Large intestine (tissue), 3 donors: ENCODE data around the gene BCAS3. TPM values are rescaled to one million over a fixed set of nuclear protein-coding genes. Genes with fewer than 3 reads are reported as not detected.
"Not testable (repeated sequence)": the region's sequence is repeated elsewhere in the genome, so short reads cannot be mapped to it uniquely, and the experiment has no call there.

Experiments used
- DNase-seq, 2 donors: peaks; one replicate each; pipeline versions ENCODE4 v3.0.0 to v3.0.0-alpha.2; 2013
- H3K27ac ChIP-seq: one replicate; pipeline ENCODE4 v1.5.1; 2013; ENCODE audit warnings: low read length
- H3K27me3 ChIP-seq: 2 replicates; pipeline ENCODE4 v1.6.1; 2013; ENCODE audit warnings: low read length; ENCODE audit not compliant: control insufficient read depth, insufficient read depth
- H3K36me3 ChIP-seq: 2 replicates; pipeline ENCODE4 v1.6.1; 2013; ENCODE audit warnings: low read length; ENCODE audit not compliant: control insufficient read depth, insufficient read depth
- H3K4me1 ChIP-seq: one replicate; pipeline ENCODE4 v1.6.1; 2013; ENCODE audit warnings: low read length; ENCODE audit not compliant: control insufficient read depth, insufficient read depth
- H3K4me3 ChIP-seq: one replicate; pipeline ENCODE4 v1.5.1; 2013; ENCODE audit warnings: low read length
- H3K9me3 ChIP-seq: one replicate; pipeline ENCODE4 v1.6.1; 2013; ENCODE audit warnings: mild to moderate bottlenecking, low read depth, low read length, moderate library complexity; ENCODE audit not compliant: control insufficient read depth
- WGBS: methylation state at CpG from one replicate; pipeline ENCODE4 v1.1.5; 2013; ENCODE audit warnings: low lambda C conversion rate; ENCODE audit not compliant: insufficient coverage; 5-methylcytosine and 5-hydroxymethylcytosine counted together
- polyA plus RNA-seq: library from polyadenylated mRNA; unstranded; fragments of 120-200 nt; gene quantifications from one replicate; pipeline ENCODE4 v1.2.1, GENCODE V29; 2013

The BCAS3 gene
- polyA plus RNA-seq, 1 donor, result 9.7 TPM

DNA sequence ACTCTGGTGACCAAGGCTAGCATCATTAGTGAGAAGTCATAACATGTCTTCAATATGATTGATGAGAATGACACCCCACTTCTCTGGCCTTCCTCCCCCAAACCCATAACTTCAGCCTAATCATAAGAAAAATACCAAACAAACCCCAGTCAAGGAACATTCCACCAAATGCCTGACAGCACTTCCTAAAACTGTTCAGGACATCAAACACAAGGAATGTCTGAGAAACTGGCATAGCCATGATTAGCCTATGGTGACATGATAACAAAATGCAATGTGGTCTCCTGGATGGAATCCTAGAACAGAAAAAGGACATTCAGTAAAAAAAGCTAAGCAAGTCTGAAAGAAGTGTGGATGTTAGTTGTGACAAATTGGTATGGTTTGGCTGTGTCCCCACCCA lies 749.9 kb downstream of the BCAS3 start:
- no peak overlapping the region for H3K27ac ChIP-seq
- H3K4me3 ChIP-seq, result no peak overlapping the region
- no peaks in the 10 kb centered on the region for H3K27me3 ChIP-seq
- H3K9me3 ChIP-seq, result no peaks in the 10 kb centered on the region
- H3K36me3 ChIP-seq, result no peaks in the 10 kb centered on the region
- peaks cover 4% of the 10 kb centered on the region for H3K4me1 ChIP-seq
- no peak for DNase-seq

DNA sequence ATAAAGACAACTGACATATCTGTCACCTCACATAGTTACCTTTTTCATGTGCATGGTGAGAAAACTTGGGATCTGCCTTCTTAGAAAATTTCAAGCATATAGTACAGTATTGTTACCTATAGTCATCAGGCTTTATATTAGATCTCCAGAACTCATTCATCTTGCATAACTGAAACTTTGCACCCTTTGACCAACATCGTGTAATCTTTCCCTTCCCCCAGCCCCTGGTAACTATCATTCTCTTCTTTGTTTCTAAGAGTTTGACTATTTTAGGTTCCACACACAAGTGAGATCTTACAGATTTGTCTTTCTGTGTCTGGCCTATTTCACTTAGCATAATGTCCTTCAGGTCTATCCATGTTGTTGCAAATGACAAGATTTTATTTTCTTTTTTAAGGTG lies 751.6 kb downstream of the BCAS3 start:
- peak in 1 of 2 donors; percentile 48 for DNase-seq
- Histone ChIP-seq H3K36me3 (no peaks in the 10 kb centered on the region), H3K4me1 (peaks cover 4% of the 10 kb centered on the region), H3K9me3 (no peaks in the 10 kb centered on the region), H3K27me3 (no peaks in the 10 kb centered on the region), H3K4me3 (no peak overlapping the region), H3K27ac (no peak overlapping the region)
- no CpG with 5 or more reads among the region's 1 CpG for WGBS

- H3K4me3 ChIP-seq, H3K27me3 ChIP-seq, H3K36me3 ChIP-seq, DNase-seq, H3K4me1 ChIP-seq, H3K27ac ChIP-seq, H3K9me3 ChIP-seq: not testable (repeated sequence)
- WGBS, result 90% methylated on average over 3 of the region's 6 CpGs
Measured at GRCh38 chr17:61429831-61430230, 752.2 kb downstream of the BCAS3 start.

DNA sequence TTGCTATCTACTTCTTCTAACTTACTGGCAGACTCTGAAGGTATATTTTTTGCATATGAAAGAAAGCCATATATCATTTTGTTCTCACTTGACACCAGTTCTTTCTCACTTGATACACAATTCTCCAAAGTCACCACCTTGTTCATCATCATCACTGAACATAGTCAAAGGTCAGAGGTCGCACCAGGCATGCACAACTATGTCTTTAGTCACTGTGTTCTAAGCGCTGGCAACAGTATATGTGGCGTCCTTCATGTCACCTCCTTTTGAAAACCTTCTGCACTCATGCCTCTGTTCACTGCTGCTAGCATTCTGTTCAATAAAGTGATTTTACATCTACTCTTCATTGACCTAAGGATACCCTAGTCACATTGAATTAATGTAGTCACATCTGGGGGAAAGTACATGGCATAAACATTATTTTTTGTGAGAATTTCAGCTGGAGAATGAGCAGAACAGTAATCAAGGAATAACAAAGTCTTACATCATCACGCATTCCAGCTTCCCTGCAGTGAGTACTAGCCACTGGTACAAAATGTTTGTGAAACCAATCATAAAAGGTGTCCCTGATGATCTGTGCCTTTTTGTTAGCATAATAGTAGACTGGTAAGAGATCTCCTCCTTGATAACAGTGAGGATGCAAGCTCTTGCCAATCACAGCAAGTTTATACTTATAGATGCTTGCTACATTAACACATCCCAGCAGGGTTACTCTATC lies 754.1 kb downstream of the BCAS3 start:
- Histone ChIP-seq H3K4me3 (no peak overlapping the region), H3K36me3 (no peaks in the 10 kb centered on the region), H3K27me3 (no peaks in the 10 kb centered on the region), H3K4me1 (peaks cover 4% of the 10 kb centered on the region), H3K9me3 (peaks cover under 1% of the 10 kb centered on the region), H3K27ac (no peak overlapping the region)
- DNase-seq, result no peak
- 100% methylated on average over 1 of the region's 4 CpGs for WGBS

DNA sequence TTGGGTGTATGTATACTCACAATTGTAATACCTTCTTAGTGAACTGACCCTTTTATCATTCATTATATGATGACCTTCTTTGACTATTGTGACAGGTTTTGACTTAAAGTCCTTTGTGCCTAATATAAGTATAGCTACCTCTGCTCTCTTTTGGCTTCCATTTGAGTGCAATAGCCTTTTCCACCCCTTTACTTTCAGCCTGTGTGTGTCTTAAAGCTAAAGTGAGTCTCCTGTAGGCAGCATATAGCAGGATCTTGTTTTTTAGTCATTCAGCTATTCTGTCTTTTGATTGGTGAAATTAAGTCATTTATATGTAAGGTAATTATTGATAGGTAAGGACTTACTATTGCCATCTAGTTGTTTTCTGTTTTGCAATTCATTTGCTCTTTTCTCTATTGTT lies 758.6 kb downstream of the BCAS3 start:
- peaks cover 4% of the 10 kb centered on the region for H3K9me3 ChIP-seq
- no peak overlapping the region for H3K4me3 ChIP-seq
- no peaks in the 10 kb centered on the region for H3K27me3 ChIP-seq
- DNase-seq, result no peak
- H3K4me1 ChIP-seq, result no peaks in the 10 kb centered on the region
- H3K27ac ChIP-seq, result no peak overlapping the region
- no peaks in the 10 kb centered on the region for H3K36me3 ChIP-seq

DNA sequence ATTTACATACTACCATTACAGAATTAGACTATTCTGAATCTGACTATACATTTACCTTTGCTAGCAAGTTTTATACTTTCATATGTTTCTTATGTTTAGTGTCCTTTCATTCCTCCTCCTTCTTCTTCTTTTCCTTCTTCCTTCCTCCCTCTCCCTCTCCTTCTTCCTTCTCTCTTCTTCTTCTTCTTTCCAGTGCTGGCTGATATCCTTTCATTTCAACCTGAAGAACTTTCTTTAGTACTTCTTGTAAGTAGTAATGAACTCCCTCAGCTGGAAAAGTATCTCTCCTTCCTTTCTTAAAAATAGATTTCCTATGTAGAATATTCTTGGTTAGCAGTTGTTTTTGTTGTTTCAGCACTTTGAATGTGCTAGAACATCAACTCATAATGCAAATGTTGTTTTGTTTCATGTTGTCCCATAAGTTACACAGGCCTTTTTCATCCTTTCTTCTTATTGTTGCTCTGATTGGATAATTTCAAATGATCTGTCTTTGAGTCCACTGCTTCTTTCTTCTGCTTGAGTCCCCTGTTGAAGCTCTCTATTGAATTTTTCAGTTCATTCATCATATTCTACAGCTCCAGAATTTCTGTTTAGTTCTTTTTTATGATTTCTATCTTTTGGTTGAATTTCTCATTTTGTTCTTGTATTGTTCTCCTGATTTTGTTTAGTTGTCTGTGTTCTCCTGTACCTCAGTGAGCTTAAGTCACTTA lies 759.5 kb downstream of the BCAS3 start:
- no peaks in the 10 kb centered on the region for H3K27me3 ChIP-seq
- H3K9me3 ChIP-seq, result peaks cover 4% of the 10 kb centered on the region
- no peak overlapping the region for H3K4me3 ChIP-seq
- no peak overlapping the region for H3K27ac ChIP-seq
- peaks cover 3% of the 10 kb centered on the region for H3K4me1 ChIP-seq
- no peaks in the 10 kb centered on the region for H3K36me3 ChIP-seq
- no peak for DNase-seq

GRCh38 chr17:61440697-61441096 lies 763.0 kb downstream of the BCAS3 start:
- Histone ChIP-seq H3K36me3 (no peaks in the 10 kb centered on the region), H3K27me3 (no peaks in the 10 kb centered on the region)
- DNase-seq, result no peak

GRCh38 chr17:61441507-61441906 lies 763.9 kb downstream of the BCAS3 start:
- not testable (repeated sequence) for DNase-seq, H3K36me3 ChIP-seq, H3K27ac ChIP-seq, H3K9me3 ChIP-seq, H3K4me3 ChIP-seq, H3K27me3 ChIP-seq
- no CpG with 5 or more reads among the region's 6 CpGs for WGBS
- H3K4me1 ChIP-seq, result peaks cover 23% of the 10 kb centered on the region

More at GRCh38 chr17:61440697-61441096, 763.0 kb downstream of the BCAS3 start:
- Histone ChIP-seq H3K27ac (no peak overlapping the region), H3K4me1 (peaks cover 21% of the 10 kb centered on the region), H3K4me3 (no peak overlapping the region), H3K9me3 (peaks cover 4% of the 10 kb centered on the region)

DNA sequence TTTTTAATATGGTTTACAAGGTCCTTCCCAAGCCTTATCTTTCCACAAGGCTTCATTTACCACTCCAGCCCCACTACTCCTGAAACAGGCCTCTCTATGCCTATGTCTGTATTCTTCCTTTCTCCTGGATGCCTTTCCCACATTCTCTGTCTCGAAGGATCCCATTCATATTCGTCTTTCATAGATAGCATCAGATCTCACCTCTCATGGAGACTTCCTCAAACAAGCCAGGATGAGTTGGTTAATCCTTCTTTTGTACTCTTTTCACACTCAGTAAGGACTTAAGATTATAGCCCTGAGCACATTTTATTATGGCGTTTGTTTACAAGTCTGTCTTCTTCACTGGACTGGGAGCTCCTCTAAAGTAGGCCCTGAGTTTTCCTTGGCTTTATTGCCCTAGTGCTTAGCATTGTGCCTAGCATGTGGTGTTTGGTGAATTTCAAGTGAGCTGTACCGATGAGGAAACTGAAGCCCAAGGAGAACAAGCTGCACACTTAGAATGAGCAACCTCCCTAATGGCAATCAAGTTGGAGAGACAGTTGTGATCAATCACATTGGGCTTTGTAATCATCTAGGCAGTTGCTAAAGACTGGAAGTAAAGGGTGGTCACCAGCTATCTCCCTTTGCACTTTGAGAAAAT lies 764.6 kb downstream of the BCAS3 start:
- H3K9me3 ChIP-seq, result no peaks in the 10 kb centered on the region
- DNase-seq, result no peak
- no peaks in the 10 kb centered on the region for H3K36me3 ChIP-seq
- WGBS, result no CpG with 5 or more reads among the region's 4 CpGs
- H3K4me1 ChIP-seq, result peaks cover 25% of the 10 kb centered on the region
- H3K4me3 ChIP-seq, result no peak overlapping the region
- H3K27ac ChIP-seq, result peak overlapping the region; percentile 76
- peaks cover 2% of the 10 kb centered on the region for H3K27me3 ChIP-seq
